GM21825 (cell line): ENCODE data around the gene P2RY2.
"Not testable (repeated sequence)": the region's sequence is repeated elsewhere in the genome, so short reads cannot be mapped to it uniquely, and the experiment has no call there.

Source experiments
- ATAC-seq: cut with Tn5 transposase; IDR thresholded peaks from one replicate; pipeline ENCODE4 v1.9.1; 2021; ENCODE audit warnings: mild to moderate bottlenecking, moderate library complexity; ENCODE audit not compliant: unreplicated experiment

The P2RY2 gene

DNA sequence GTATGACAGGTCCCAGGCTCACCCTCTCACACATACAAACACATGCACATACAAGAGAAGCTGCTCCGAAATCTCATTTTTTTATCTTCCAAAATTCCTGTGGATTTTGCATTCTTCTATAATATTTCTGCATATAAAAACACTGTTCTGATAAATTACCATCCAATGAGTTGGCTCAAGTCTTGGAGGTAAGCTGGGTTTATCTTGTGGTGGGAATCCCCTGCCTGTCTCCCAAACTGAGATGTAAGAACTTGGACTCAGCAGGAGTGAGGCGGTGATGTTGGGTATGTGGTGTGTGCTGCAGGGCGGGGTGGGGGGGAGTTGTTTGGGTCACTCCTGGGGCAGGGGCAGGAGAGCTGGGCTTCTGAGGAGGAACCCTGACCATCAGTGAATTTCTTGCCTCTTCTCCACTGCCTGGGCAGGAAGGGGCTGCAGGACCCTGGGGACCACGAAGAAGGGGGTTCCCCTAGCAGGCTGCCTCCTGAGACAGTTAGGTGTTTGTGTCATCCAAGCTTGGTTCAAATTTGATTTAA, 47.3 kb downstream of the P2RY2 start:
- ATAC-seq = no peak

DNA sequence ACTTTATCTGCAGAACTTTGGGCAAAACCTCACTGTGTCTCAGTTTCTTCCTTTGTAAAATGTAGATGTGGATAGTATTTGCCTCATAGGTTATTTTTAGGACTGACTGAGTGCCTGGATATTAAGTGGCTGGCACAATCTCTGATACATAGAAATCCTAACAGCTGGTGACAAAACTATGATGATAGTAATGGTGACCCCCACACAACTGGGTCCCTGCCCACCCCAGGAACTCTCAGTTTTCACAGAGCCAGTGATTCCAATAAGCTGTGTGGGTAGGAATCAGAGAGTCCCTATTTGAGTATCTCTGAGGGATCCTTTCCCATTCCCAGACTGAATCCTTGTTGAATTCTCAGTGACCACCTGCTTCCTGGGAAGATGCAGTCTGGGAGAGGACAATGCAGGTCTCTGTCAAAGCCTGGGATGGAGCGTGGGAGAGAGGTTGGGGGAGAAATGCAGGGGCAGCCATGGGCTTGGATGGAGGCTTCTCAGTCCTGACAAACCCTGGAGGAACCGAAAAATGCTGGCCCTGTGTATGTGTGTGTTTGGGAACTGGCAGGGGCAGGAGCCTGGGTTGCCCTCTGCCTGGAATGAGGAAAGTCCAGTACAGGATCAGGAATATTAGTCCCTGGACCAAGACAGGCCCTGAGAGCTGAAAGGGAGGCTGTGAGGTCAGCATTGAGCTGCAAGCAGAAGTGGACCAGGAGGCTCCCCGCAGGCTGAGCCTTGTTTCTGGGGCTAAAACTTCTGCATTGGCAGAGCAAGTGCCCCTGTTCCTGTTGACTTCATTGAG, 48.0 kb downstream of the P2RY2 start:
- ATAC-seq = no peak

DNA sequence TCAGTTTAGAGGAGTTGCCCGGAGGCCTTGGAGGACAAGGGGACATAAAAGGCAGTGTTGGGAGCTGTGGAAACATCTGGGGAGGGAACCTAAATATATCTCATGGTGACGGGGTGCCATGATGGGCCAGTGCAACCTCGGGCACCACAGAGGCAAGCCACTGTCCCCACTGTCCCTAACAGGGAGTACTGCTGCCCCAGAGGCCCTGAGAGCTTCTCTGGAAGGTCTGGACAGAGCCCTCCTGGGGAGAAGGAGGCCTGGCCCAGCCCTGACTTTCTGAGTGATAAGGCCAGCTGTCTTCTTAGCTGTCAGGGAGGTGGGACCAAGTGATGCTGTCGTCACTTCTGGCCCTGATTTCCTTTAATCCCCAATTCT, 48.6 kb downstream of the P2RY2 start:
- ATAC-seq = no peak

DNA sequence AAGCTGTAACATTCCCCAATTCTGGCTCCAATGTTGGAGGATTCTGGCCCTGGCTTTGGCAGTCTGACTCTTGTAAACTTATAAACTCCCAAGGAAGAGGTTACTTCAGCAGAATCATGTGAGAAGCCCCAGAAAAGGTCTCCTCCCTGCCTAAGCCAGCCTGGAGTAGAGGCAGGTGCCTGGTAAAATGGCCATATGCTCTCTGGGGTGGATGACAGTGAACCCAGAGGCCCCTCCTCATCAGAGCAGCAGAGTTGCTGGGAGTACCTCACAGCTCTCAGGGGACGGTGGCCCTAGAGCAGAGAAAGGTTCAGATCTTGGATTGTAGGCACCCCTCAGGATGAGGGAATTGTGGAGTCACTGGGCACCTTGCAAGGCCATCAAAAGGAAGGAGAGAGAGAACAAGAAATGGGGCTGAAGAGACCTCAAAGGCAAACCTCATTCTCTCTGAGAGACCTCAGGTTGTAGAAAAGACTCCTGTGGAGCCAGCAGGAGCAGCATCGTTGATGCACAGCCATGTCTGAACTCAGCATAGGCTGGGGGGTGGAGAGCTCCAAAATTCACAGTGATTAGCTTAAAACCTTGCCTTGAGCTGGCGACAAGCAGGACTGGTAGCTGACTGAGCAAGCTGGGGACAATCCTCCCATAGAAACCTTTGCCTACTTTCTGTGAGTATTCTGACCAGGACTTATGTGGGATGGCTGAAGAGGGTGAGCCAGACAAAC, 49.2 kb downstream of the P2RY2 start:
- no peak for ATAC-seq

DNA sequence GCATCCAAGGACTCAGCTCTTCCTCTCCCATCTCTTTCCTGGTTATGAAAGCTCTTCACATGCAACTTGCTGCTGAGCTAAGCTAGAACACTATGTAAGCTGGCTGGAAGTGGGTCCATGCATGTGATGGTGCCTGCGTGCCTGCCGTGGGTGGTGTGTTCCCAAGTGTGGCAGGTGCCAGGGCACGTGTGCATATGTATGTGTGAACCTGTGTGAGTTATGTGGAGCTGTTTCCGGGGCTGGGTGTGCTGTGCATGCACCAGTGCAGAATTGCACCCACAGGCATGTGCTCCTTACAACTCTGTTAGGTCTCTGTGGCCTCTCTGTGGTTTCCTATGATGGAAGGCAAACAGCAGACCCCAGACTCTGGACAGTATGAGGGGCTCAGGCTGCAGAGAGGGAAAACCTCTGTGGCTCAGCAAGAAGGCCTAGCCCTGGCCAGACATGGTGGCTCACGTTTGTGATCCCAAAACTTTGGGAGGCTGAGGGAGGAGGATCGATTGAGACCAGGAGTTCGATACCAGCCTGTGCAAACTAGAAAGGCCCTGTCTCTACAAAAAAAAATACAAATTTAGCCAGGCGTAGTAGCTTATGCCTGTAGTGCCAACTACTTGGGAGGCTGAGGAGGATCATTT, 49.9 kb downstream of the P2RY2 start:
- ATAC-seq = no peak

DNA sequence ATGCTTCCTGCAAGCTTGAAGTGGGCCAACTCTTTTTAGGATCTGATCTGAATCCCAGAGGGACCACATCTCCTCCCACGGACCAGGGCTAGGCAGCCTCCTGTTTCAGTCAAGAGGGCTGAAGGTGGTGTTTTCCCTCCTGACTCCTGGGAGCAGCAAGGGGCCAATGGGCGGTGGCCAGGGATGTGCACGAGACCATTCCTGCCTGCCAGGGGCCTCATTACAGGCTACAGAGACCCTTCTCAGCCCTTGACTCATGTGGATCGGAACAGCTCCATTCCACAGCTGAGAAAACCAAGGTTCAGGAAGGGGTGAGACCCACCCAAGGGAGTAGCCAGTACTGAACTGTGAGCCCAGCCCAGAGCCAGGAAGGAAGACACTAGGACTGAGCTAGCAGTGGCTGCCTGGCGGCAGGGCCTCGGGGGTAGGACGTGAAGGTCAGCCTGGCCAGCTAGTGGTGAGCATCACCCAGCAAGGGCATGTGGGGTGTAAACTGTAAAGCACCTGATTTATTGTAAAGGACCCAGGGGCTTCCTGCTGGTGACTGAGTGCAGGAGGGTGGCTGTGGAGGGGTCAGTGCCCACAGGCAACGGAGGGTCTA, 50.7 kb downstream of the P2RY2 start:
- no peak for ATAC-seq

DNA sequence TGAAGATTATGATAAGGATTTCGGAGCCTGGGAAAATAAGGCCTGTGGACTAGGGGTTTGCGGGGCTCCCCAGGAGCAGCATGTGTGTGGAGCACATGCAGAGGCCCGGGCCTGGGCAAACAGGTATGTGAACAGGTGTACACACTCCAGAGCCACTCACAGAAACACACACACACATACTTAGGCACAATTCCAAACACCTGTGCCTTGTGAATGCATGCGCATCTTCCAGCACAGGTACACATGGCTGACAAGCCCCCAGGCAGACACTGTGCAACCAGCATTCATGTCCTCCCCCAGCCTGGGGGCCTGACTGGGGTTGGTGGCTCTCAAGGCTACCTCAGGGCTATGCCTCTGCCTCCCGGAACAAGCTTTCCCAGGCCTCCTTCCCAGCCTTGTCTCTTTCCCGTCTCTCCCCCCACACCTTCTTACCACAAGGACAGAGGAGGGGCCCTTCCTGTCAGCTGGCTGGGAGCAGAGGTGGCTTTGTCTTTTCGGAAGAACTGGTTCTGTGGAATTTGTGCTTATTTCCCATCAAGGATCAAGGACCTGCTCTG, 51.5 kb downstream of the P2RY2 start:
- ATAC-seq = no peak

DNA sequence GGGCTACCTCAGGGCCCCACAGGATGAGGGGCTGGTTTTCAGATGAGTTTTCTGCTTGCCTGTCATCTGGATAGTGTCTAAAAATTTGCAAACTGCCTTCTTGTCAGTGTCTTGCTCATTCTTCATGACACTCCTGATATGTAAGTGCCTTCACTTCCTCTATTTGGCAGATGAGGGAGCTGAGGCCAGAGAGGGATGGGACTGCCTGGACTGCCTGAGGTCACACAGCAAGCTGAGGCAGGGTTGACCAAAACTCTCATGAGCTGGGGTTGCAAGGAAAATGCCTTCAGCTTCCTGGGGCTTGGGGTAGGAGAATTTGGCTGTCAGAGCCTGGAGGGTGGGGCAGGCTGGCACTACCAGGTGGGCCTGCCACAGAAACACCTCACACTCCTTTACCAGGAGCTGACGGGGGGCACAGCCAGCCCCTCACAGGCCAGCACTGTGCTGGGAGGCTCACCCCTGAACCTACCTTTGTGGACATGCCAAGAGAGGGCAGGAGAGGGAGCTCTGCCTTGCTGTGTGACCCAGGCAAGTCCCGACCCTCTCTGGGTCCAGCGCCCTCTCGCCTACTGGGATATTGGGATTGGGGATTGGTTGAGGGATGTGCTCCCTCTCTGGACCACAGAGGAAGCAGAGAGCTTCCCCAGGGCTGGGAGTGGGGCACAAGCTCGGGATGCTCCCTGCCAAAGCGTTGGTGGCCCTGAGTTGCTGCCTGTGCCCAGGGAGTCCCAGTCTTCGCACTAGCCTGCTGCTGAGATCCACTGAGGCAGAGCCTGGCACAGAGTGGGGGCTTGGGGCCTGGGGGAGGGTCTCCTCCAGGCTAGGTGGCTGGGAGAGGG, 52.2 kb downstream of the P2RY2 start:
- ATAC-seq = no peak

DNA sequence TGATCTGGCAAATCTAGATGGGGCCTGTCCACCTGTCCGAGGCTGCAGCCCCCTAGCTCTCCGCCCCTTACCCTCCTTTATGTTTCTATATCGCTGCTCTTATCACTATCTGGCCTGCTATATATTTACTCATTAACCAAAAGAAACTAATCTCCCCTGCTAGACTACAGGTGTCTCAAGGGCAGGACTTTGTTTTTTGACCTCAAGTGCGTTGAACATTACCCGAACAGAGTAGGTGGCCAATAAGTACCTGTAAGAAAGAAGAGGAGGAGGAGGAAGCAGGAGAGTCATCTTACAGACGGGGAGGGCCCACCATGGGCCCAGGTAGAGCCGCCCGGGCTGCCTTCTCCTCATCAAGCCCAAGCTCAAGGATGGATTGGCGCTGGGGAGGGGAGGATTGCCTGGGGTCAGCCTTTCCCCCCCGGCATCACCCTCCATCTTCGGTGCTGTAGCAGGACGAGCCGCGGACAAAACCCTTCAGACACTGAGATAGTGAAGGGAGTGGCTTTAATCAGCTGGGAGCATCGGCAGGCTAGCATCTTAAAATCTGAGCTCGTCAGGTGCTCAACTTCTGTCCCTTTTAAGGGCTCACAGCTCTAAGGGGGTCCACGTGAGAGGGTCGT, 52.9 kb downstream of the P2RY2 start:
- no peak for ATAC-seq

DNA sequence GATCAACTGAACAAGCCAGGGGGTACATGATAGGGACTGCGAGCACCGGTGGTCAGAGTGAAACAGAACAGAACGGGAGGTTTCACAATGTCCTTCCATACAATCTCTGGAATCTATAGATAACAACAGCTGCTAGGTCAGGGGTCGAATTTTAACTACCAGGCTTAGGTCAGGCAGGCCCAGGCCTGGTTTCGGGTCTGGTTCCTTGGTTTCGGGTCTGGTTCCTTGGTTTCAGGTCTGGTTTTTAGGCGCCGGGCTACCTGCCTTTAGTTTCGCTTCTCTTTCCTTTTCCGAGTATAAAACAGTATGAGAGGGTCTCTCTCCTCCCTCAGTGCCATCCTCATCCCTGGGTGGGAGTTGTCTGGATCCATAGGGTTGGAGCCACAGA, 53.4 kb downstream of the P2RY2 start:
- ATAC-seq = not testable (repeated sequence)

DNA sequence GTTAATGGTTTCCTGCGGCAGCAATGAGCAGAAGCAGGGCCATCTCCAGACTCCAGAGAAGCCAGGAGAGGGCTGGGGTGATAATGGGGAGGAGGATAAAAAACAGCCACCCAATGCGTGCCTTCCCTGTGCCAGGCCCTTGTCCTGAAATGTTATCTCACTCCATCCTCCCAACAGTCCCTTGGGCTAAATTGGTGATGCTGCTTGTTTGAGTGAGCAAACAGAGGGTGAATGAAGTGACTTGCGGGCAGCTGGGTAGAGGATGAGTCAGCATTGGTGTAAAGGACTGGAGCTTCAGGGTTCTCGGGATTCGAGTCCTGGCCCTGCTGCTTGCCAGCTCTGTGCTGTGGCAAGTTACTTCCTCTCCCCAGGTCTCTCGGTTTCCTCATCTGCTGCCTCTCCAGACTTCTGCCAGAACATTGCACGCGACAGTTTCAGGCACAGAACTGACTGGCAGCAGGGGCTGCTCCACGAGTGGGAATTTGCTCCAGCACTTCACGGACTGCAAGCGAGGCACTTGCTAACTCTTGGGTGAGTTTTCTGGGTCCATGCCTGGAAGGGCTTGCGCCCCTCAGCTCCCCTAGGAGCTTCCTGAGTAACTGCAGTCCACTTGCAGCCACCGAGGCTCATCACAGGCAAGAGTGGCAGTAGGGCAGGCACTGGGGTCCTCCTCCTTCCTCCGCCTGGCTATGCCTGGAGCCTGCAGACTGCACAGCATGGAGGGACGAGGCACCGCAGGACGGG, 54.0 kb downstream of the P2RY2 start, which contains the start of gene P2RY6:
TSS of gene P2RY6 (plus strand) at position 403 of the 744 bp plus-strand sequence. CDS start 24,181 bp downstream, outside the sequence.
- ATAC-seq = no peak

DNA sequence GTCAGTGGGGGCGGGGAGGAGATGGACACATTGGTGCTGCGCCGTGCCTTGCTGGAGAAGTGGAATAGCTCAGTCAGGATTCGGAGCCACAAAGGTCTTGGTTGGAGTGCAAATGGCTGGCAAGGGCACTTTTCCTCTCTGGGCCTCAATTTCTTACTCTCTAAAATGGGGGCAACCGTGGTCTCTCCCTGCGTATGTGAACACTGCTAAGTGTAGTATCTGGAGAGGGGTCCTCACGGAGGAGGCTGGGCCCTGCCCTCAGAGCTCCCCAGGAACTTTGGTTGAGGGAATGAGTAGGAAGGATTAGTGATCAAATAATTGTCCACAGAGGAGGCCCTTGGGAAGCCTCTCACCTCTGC, 54.6 kb downstream of the P2RY2 start:
- no peak for ATAC-seq

DNA sequence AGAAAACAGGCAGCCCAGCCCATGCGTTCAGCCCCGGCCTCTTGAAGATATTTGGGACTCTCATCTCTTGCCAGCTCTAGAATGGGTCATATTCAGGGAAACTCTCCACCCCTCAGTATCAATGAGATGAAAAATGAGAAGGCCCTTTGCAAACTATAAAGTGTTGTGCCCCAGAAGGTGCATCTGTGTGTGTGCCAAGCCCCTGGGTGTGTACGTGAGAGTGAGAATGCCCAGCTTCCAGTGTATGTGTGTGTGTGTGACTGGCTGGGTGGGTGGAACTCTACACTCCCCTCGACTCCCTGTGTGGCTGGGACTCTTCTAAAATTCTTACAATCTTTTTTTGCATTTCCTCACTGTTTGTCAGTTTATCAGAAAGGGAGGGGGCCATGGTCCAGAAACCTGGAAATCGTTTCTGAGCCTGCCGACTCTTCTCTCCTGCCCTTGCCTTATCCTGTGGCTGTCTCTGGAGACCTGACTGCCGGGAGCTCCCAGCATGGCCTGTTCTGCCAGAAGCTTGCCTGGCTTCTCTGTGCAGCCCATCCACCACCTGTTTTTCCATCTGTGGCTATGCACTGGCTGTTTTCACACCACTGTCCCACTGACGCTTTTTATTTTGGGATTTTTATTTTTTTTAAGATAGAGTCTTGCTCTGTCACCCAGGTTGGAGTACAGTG, 55.3 kb downstream of the P2RY2 start:
- no peak for ATAC-seq

DNA sequence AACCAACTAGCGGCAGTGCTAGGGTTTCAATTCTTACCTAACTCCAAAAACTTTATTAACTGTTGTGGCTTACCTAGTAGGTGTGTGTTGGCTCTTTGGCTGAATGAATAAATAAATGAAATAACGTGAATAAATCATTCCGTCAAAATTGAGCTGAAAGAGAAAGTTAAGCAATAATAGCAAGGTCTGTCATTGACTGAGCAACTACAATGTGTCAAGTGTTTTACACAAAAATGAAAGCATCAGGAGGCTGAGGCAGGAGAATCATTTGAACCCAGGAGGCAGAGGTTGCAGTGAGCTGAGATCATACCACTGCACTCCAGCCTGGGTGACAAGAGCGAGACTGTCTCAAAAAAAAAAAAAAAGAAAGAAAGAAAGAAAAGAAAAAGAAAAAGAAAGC, 56.1 kb downstream of the P2RY2 start:
- not testable (repeated sequence) for ATAC-seq

DNA sequence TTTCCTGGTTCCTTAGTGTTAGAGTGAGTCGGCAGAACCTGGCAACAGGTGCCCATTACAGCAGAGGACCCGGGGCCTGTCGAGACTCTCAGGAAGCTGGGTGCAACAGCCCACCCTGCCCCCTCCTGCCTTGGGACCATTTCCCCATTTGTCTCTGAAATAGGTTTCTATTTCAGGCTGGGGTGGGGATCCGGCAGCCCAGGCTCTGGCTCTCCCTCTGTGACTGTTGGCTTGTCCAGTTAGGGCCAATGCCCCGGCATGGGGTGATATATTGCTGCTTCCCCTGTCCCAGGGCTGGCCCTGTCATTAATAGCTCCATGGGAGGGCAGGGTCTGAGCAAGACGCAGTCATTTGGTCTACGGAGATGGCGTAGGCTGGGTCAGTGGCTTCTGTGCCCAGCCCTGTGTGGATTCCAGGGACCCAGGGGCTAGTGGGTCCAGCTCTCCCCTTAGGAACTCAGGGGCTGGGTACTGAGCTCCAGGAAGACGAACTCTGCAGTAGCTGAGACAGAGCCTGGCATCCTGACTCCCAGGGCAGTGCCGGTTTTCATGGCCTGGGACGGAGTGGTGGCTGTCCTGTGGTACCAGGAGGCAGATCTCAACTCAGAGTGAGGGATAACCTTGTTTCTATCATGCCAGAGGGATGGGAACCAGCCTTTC, 56.8 kb downstream of the P2RY2 start:
- ATAC-seq = no peak

DNA sequence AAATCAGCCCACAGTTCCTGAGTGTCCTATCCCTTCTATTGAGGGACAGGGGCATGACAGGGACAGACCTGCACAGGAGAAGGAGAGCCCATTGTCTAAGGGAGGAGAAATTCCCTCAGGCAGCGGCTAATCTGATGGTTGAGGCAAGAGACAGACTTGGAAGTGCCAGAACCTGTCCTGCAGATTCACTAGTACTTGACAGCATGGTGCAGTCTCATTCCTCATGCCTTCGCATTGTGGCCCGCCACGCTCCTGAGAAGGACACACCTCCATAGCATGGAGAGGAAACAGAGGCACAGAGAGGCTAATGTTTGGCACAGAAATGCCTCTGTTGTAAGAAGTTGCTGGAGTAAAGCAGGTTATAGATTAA, 57.3 kb downstream of the P2RY2 start:
- ATAC-seq = no peak

DNA sequence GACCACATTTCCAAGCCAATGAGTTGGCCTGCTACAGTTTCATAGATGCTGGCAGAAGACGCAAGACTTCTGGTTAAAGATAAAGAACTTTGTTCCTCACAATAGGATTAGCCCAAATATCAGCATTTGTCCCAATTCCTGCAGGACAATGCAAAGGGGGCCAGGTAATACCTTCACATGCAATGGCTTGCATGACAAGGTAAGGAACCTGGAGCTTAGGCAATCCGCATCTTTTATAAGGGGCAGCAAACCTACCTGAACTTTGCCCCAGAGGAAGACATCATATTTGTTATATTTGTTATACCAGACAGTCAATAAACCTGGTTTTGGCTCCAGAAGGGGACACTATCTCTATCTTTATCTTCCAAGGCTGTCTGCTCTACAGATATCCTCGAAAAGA, 59.4 kb downstream of the P2RY2 start:
- no peak for ATAC-seq

DNA sequence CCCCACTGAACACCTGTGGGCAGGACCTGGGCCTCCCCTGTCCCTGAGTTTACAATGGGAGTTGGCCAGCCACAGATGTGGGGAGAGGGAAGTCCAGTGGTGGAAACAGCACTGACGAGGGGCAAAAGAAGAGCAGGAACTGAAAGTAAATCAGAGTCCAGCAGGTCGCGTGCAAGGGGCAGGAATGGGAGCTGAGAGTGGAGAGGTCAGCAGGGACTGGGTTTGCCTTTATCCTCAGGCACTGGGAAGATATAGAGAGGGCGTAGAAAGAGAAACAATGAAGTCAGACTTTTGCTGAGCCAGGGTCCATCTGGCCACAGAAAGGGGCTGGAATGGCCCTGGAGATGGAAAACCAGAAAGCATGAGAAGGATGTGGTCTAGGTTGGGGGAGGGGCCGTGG, 62.5 kb downstream of the P2RY2 start:
- ATAC-seq = no peak
